ENCODE measurements around the gene DNER. TPM values are rescaled to one million over a fixed set of nuclear protein-coding genes. Genes with fewer than 3 reads are reported as not detected.
"Not testable (repeated sequence)": the region's sequence is repeated elsewhere in the genome, so short reads cannot be mapped to it uniquely, and the experiment has no call there.

Gene DNER
- polyA plus RNA-seq, 1 donor: 7.5 TPM

DNA sequence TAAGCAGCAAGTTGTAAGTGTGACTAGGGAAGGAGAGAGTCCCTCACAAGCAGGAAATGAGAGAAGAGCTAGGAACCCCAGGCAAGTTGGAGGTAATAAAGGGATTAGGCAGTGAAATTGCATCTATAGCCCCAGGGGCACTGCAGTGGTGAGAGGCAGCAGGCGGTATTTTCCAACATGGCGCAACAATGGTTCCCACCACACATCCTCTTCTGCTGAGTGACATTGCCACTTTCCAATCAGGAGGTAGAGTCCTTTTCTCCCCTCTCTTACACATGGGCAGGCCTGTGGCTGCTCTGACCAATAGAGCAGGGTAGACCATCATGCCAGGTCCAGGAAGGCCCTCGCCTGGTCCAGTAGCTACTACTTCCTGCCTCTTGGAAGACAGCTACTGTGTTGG lies 86.6 kb downstream of the DNER start:
- no peak for DNase-seq
- Histone ChIP-seq H3K4me3 (ENCODE audit: low read length) (no peak overlapping the region), H3K9me3 (ENCODE audit: control insufficient read depth, low read depth, low read length) (no peaks in the 10 kb centered on the region), H3K27ac (ENCODE audit: low read length) (no peak overlapping the region), H3K4me1 (ENCODE audit: control insufficient read depth, insufficient read depth, low read length) (no peaks in the 10 kb centered on the region), H3K27me3 (ENCODE audit: control insufficient read depth, insufficient read depth, low read length) (no peaks in the 10 kb centered on the region), H3K36me3 (ENCODE audit: control insufficient read depth, insufficient read depth, low read length) (no peaks in the 10 kb centered on the region)
- no CpG with 5 or more reads among the region's 3 CpGs for WGBS (ENCODE audit: insufficient coverage, low lambda C conversion rate)

DNA sequence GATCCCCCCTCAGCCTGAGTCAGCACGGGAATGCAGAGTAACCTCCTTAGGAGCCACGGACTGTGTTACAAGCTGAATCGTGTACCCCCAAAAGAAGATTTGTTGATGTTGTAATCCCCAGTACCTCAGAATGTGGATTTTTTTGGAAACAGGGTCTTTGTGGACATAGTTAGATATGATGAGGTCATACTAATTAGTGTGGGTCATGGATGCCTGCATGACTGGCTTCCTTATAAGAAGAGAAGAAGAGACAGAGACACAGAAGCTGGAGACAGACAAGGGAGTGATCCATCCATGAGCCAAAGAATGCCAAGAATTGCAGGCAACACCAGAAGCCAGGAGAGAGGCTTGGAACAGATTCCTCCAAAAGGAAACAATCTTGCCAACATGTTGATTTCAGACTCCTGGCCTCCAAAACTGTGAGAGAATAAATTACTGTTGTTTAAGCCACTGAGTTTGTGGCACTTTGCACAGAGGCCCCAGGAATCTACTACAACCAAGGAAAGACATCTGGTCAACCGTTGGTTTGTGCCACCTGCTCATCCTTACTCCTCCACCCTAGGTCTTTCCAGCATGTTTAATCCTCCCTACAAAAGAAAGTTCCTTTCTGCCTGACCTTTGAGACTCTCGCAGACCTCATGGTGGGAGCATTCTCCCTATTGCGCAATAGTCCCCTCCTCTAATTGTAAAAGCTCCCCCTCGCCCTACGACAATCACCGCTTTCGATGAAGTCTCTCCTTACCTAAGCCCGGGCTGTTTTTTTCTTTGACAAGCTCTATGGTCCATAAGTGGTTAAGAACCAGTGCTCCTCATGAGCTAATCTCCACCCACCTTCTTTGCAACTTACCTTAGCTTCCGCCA lies 91.6 kb downstream of the DNER start:
- no peaks in the 10 kb centered on the region for H3K4me1 ChIP-seq (ENCODE audit: control insufficient read depth, insufficient read depth, low read length)
- H3K27me3 ChIP-seq (ENCODE audit: control insufficient read depth, insufficient read depth, low read length): no peaks in the 10 kb centered on the region
- no peaks in the 10 kb centered on the region for H3K36me3 ChIP-seq (ENCODE audit: control insufficient read depth, insufficient read depth, low read length)
- 100% methylated on average over 1 of the region's 12 CpGs for WGBS (ENCODE audit: insufficient coverage, low lambda C conversion rate)
- H3K4me3 ChIP-seq (ENCODE audit: low read length): no peak overlapping the region
- no peaks in the 10 kb centered on the region for H3K9me3 ChIP-seq (ENCODE audit: control insufficient read depth, low read depth, low read length)
- DNase-seq: no peak
- no peak overlapping the region for H3K27ac ChIP-seq (ENCODE audit: low read length)

- no peak for DNase-seq
- H3K4me1 ChIP-seq (ENCODE audit: control insufficient read depth, insufficient read depth, low read length): no peaks in the 10 kb centered on the region
- no peaks in the 10 kb centered on the region for H3K9me3 ChIP-seq (ENCODE audit: control insufficient read depth, low read depth, low read length)
- no peak overlapping the region for H3K27ac ChIP-seq (ENCODE audit: low read length)
- no peaks in the 10 kb centered on the region for H3K36me3 ChIP-seq (ENCODE audit: control insufficient read depth, insufficient read depth, low read length)
- no peaks in the 10 kb centered on the region for H3K27me3 ChIP-seq (ENCODE audit: control insufficient read depth, insufficient read depth, low read length)
- no CpG with 5 or more reads among the region's 5 CpGs for WGBS (ENCODE audit: insufficient coverage, low lambda C conversion rate)
- no peak overlapping the region for H3K4me3 ChIP-seq (ENCODE audit: low read length)
These were observed 93.6 kb downstream of the DNER start for GRCh38 chr2:229620759-229621158.

- DNase-seq: no peak
- Histone ChIP-seq H3K4me3 (ENCODE audit: low read length) (no peak overlapping the region), H3K4me1 (ENCODE audit: control insufficient read depth, insufficient read depth, low read length) (no peaks in the 10 kb centered on the region), H3K27ac (ENCODE audit: low read length) (no peak overlapping the region), H3K36me3 (ENCODE audit: control insufficient read depth, insufficient read depth, low read length) (no peaks in the 10 kb centered on the region), H3K9me3 (ENCODE audit: control insufficient read depth, low read depth, low read length) (no peaks in the 10 kb centered on the region), H3K27me3 (ENCODE audit: control insufficient read depth, insufficient read depth, low read length) (no peaks in the 10 kb centered on the region)
- WGBS (ENCODE audit: insufficient coverage, low lambda C conversion rate): no CpG with 5 or more reads among the region's 8 CpGs
These were observed 94.1 kb downstream of the DNER start for GRCh38 chr2:229620289-229620688.

- DNase-seq: no peak
- Histone ChIP-seq H3K9me3 (ENCODE audit: control insufficient read depth, low read depth, low read length) (no peaks in the 10 kb centered on the region), H3K4me3 (ENCODE audit: low read length) (no peak overlapping the region), H3K27ac (ENCODE audit: low read length) (no peak overlapping the region), H3K36me3 (ENCODE audit: control insufficient read depth, insufficient read depth, low read length) (no peaks in the 10 kb centered on the region), H3K4me1 (ENCODE audit: control insufficient read depth, insufficient read depth, low read length) (no peaks in the 10 kb centered on the region), H3K27me3 (ENCODE audit: control insufficient read depth, insufficient read depth, low read length) (no peaks in the 10 kb centered on the region)
- WGBS (ENCODE audit: insufficient coverage, low lambda C conversion rate): no CpG with 5 or more reads among the region's 3 CpGs
These were observed 97.9 kb downstream of the DNER start for GRCh38 chr2:229616433-229616832.

GRCh38 chr2:229614021-229614420 lies 100.3 kb downstream of the DNER start:
- not testable (repeated sequence) for H3K27ac ChIP-seq (ENCODE audit: low read length); H3K4me3 ChIP-seq (ENCODE audit: low read length); H3K27me3 ChIP-seq (ENCODE audit: control insufficient read depth, insufficient read depth, low read length); DNase-seq; H3K36me3 ChIP-seq (ENCODE audit: control insufficient read depth, insufficient read depth, low read length); H3K9me3 ChIP-seq (ENCODE audit: control insufficient read depth, low read depth, low read length); H3K4me1 ChIP-seq (ENCODE audit: control insufficient read depth, insufficient read depth, low read length)
- WGBS (ENCODE audit: insufficient coverage, low lambda C conversion rate): no CpG with 5 or more reads among the region's 4 CpGs

DNA sequence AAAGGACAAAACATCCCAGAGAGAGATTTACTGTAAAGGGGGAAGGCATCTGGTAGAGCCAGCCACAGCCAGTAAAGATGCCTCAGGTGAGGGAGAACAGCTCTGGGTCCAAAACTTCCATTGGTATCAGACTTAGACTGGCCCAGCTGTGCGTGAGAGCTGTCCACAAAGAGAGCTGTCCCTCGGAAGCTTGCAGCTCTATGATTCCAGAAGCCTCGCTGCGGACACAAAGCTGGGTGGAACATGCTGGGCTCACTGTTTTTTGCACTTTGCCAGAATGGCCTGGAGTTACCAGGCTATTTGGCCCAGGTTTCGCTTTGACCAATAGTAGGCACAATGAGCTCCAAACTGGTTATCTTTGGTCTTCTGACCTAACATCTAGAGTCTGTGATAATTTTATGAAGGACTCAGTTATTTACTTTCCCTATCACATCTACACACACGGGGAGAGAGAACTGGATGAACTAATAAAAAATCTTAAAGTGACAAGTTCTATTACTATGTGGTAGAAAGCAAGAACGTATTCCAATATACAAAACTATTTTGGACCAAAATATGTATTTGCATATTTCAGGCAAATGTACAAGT lies 101.9 kb downstream of the DNER start:
- DNase-seq: no peak
- Histone ChIP-seq H3K4me1 (ENCODE audit: control insufficient read depth, insufficient read depth, low read length) (no peaks in the 10 kb centered on the region), H3K36me3 (ENCODE audit: control insufficient read depth, insufficient read depth, low read length) (no peaks in the 10 kb centered on the region), H3K4me3 (ENCODE audit: low read length) (no peak overlapping the region), H3K9me3 (ENCODE audit: control insufficient read depth, low read depth, low read length) (no peaks in the 10 kb centered on the region), H3K27me3 (ENCODE audit: control insufficient read depth, insufficient read depth, low read length) (no peaks in the 10 kb centered on the region), H3K27ac (ENCODE audit: low read length) (no peak overlapping the region)
- no CpG with 5 or more reads among the region's 7 CpGs for whole genome bisulfite sequencing (ENCODE audit: insufficient coverage, low lambda C conversion rate)

- H3K9me3 ChIP-seq (ENCODE audit: control insufficient read depth, low read depth, low read length): no peaks in the 10 kb centered on the region
- WGBS (ENCODE audit: insufficient coverage, low lambda C conversion rate): no CpG with 5 or more reads among the region's 2 CpGs
These were observed 103.0 kb downstream of the DNER start for GRCh38 chr2:229611360-229611759.

DNA sequence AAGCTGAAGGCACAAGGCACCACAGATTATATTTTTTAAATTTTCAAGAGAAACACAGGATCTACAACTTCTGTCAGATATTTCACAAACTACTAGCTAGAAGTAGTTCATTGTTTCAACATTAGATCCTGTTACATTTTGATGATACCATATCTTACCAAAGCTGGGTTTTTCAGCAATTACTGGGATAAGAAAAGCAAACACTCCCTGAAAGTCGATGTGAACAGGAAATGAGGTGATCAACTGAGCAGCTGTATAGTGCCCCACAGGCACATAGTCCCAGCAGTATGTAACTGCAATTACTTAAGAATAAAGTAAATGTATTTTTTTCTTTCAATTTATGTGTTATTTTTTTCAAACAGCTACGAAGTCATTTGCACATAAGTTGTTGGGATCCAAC lies 103.5 kb downstream of the DNER start:
- H3K27ac ChIP-seq (ENCODE audit: low read length): no peak overlapping the region
- no peaks in the 10 kb centered on the region for H3K27me3 ChIP-seq (ENCODE audit: control insufficient read depth, insufficient read depth, low read length)
- H3K4me1 ChIP-seq (ENCODE audit: control insufficient read depth, insufficient read depth, low read length): no peaks in the 10 kb centered on the region
- H3K36me3 ChIP-seq (ENCODE audit: control insufficient read depth, insufficient read depth, low read length): no peaks in the 10 kb centered on the region
- H3K4me3 ChIP-seq (ENCODE audit: low read length): no peak overlapping the region
- H3K9me3 ChIP-seq (ENCODE audit: control insufficient read depth, low read depth, low read length): no peaks in the 10 kb centered on the region
- WGBS (ENCODE audit: insufficient coverage, low lambda C conversion rate): 46% methylated on average over 2 of the region's 2 CpGs
- no peak for DNase-seq

More at GRCh38 chr2:229611360-229611759, 103.0 kb downstream of the DNER start:
- H3K27me3 ChIP-seq (ENCODE audit: control insufficient read depth, insufficient read depth, low read length): no peaks in the 10 kb centered on the region
- H3K4me1 ChIP-seq (ENCODE audit: control insufficient read depth, insufficient read depth, low read length): no peaks in the 10 kb centered on the region
- no peak overlapping the region for H3K4me3 ChIP-seq (ENCODE audit: low read length)
- DNase-seq: no peak
- no peaks in the 10 kb centered on the region for H3K36me3 ChIP-seq (ENCODE audit: control insufficient read depth, insufficient read depth, low read length)
- H3K27ac ChIP-seq (ENCODE audit: low read length): no peak overlapping the region

GRCh38 chr2:229610333-229610732 lies 104.0 kb downstream of the DNER start:
- no peaks in the 10 kb centered on the region for H3K4me1 ChIP-seq (ENCODE audit: control insufficient read depth, insufficient read depth, low read length)
- 67% methylated on average over 1 of the region's 12 CpGs for WGBS (ENCODE audit: insufficient coverage, low lambda C conversion rate)
- no peaks in the 10 kb centered on the region for H3K36me3 ChIP-seq (ENCODE audit: control insufficient read depth, insufficient read depth, low read length)
- no peak for DNase-seq
- H3K27me3 ChIP-seq (ENCODE audit: control insufficient read depth, insufficient read depth, low read length): no peaks in the 10 kb centered on the region
- no peaks in the 10 kb centered on the region for H3K9me3 ChIP-seq (ENCODE audit: control insufficient read depth, low read depth, low read length)
- H3K4me3 ChIP-seq (ENCODE audit: low read length): no peak overlapping the region
- no peak overlapping the region for H3K27ac ChIP-seq (ENCODE audit: low read length)

DNA sequence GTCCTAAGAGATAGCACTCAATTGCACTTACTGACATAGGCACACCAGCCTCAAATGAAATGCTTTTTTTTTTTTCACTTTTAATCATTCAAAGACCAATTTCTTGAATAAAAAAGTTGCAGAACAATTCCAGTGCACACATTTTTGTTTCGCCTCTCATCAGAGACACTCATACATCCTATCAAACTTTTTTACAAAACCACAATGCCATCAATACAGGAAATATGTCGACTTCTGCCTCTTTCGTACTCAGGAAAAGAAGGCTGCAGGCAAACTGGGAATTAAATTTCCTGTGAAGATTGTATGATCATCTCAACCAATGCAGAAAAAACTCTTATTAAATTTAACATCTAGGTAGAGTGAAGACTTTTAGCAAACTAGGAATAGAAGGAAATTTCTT lies 112.4 kb downstream of the DNER start:
- Histone ChIP-seq H3K27ac (ENCODE audit: low read length) (no peak overlapping the region), H3K36me3 (ENCODE audit: control insufficient read depth, insufficient read depth, low read length) (no peaks in the 10 kb centered on the region), H3K4me1 (ENCODE audit: control insufficient read depth, insufficient read depth, low read length) (no peaks in the 10 kb centered on the region), H3K27me3 (ENCODE audit: control insufficient read depth, insufficient read depth, low read length) (no peaks in the 10 kb centered on the region), H3K4me3 (ENCODE audit: low read length) (no peak overlapping the region), H3K9me3 (ENCODE audit: control insufficient read depth, low read depth, low read length) (no peaks in the 10 kb centered on the region)
- no peak for DNase-seq
- 100% methylated on average over 1 of the region's 3 CpGs for WGBS (ENCODE audit: insufficient coverage, low lambda C conversion rate)
